SHP77 (cell line): ENCODE results near the gene RXFP4.

ENCODE experiments used
- DNase-seq, 2 experiments: peaks; one replicate each; lab custom pipeline; 2025; lab: John Stamatoyannopoulos, UW

RXFP4 gene

GRCh38 chr1:155960081-155960745, 18.8 kb downstream of the RXFP4 start:
- no peak for DNase-seq

- no peak for DNase-seq
Measured at GRCh38 chr1:155961937-155962336, 20.5 kb downstream of the RXFP4 start.

GRCh38 chr1:155962599-155963211, 21.3 kb downstream of the RXFP4 start:
- DNase-seq, result no peak

GRCh38 chr1:155964193-155964592, 22.8 kb downstream of the RXFP4 start:
- no peak for DNase-seq

GRCh38 chr1:155966135-155966534, 24.7 kb downstream of the RXFP4 start:
- no peak for DNase-seq

- no peak for DNase-seq
Measured at GRCh38 chr1:155966750-155967149, 25.3 kb downstream of the RXFP4 start.

GRCh38 chr1:155967341-155968050, 26.1 kb downstream of the RXFP4 start:
- no peak for DNase-seq

- no peak for DNase-seq
Measured at GRCh38 chr1:155968051-155968400, 26.6 kb downstream of the RXFP4 start.

- DNase-seq, result no peak
Measured at GRCh38 chr1:155968670-155969069, 27.2 kb downstream of the RXFP4 start.

GRCh38 chr1:155969377-155969791, 27.9 kb downstream of the RXFP4 start:
- no peak for DNase-seq

- no peak for DNase-seq
Measured at GRCh38 chr1:155970531-155971167, 29.2 kb downstream of the RXFP4 start.

- no peak for DNase-seq
Measured at GRCh38 chr1:155971910-155972809, 30.7 kb downstream of the RXFP4 start.

GRCh38 chr1:155973723-155974122, 32.3 kb downstream of the RXFP4 start:
- no peak for DNase-seq

- peak in 1 of 2 experiments; percentile 33 for DNase-seq
Measured at GRCh38 chr1:155974208-155975115, 33.0 kb downstream of the RXFP4 start.

GRCh38 chr1:155975375-155976061, 34.1 kb downstream of the RXFP4 start:
- no peak for DNase-seq

GRCh38 chr1:155976062-155976912, 34.8 kb downstream of the RXFP4 start:
- peak; percentile 40 to 61 for DNase-seq

GRCh38 chr1:155976913-155977689, 35.7 kb downstream of the RXFP4 start:
- DNase-seq, result no peak

- DNase-seq, result no peak
Measured at GRCh38 chr1:155977690-155978324, 36.4 kb downstream of the RXFP4 start.
